Stimulated activated CD4-positive, alpha-beta T cell treated with anti-CD3 and anti-CD28 coated beads, Interleukin-1b, Interleukin-23, amount 100 ng/mL, for 24 hours (primary cell): ENCODE measurements around the gene RTF1.
A peak's percentile ranks its signal among the peaks of the same experiment; 100 is the strongest.
"Not testable (repeated sequence)": the region's sequence is repeated elsewhere in the genome, so short reads cannot be mapped to it uniquely, and the experiment has no call there.

Experiments
- DNase-seq, 4 experiments: peaks; one replicate each; pipeline ENCODE4 v3.0.0-alpha.2; 2020; ENCODE audit warnings: low read depth in 4 of 4, low spot score in 1 of 4

Gene RTF1

GRCh38 chr15:41435037-41435786, 18.3 kb downstream of the RTF1 start:
- DNase-seq: no peak

- no peak for DNase-seq
Observed at GRCh38 chr15:41437448-41437847, 20.6 kb downstream of the RTF1 start.

- no peak for DNase-seq
Observed at GRCh38 chr15:41438206-41438605, 21.3 kb downstream of the RTF1 start.

GRCh38 chr15:41438745-41439144, 21.9 kb downstream of the RTF1 start:
- DNase-seq: not testable (repeated sequence)

- DNase-seq: no peak
Observed at GRCh38 chr15:41443275-41443674, 26.4 kb downstream of the RTF1 start.

- no peak for DNase-seq
Observed at GRCh38 chr15:41445399-41445798, 28.5 kb downstream of the RTF1 start.

GRCh38 chr15:41462084-41462795, 45.3 kb downstream of the RTF1 start:
- DNase-seq: no peak

GRCh38 chr15:41464889-41465580, 48.1 kb downstream of the RTF1 start:
- DNase-seq: no peak

GRCh38 chr15:41465822-41466421, 49.0 kb downstream of the RTF1 start:
- no peak for DNase-seq

- no peak for DNase-seq
Observed at GRCh38 chr15:41466711-41467110, 49.8 kb downstream of the RTF1 start.

- DNase-seq: not testable (repeated sequence)
Observed at GRCh38 chr15:41469644-41470043, 52.7 kb downstream of the RTF1 start.

GRCh38 chr15:41473418-41473817, 56.5 kb downstream of the RTF1 start:
- DNase-seq: no peak

- DNase-seq: no peak
Observed at GRCh38 chr15:41474436-41474835, 57.5 kb downstream of the RTF1 start.

- DNase-seq: no peak
Observed at GRCh38 chr15:41474941-41475340, 58.0 kb downstream of the RTF1 start.

GRCh38 chr15:41476416-41477048, 59.6 kb downstream of the RTF1 start:
- DNase-seq: no peak

- DNase-seq: no peak
Observed at GRCh38 chr15:41480396-41481140, 63.7 kb downstream of the RTF1 start.

GRCh38 chr15:41482110-41482877, 65.4 kb downstream of the RTF1 start:
- DNase-seq: no peak

GRCh38 chr15:41483115-41483514, 66.2 kb downstream of the RTF1 start:
- peak in 1 of 4 experiments; percentile 15 for DNase-seq

GRCh38 chr15:41483519-41483918, 66.6 kb downstream of the RTF1 start:
- no peak for DNase-seq
